HepG2 (cell line): Measurements from ENCODE around the gene NDUFS7. TPM values are rescaled to one million over a fixed set of nuclear protein-coding genes. Genes with fewer than 3 reads are reported as not detected.

Source experiments
- CBX5 ChIP-seq: sonication (generic); formaldehyde crosslinking; IDR thresholded peaks from 2 replicates; pipeline ENCODE4 v1.4.0; 2020; ENCODE audit warnings: missing genetic modification reagents, borderline replicate concordance
- GPN1 ChIP-seq: sonication (generic); formaldehyde crosslinking; IDR thresholded peaks from 2 replicates; pipeline ENCODE4 v1.5.1; 2020; ENCODE audit warnings: missing genetic modification reagents, borderline replicate concordance
- HHEX ChIP-seq: IDR thresholded peaks from 2 replicates; pipeline ENCODE4 v1.6.1; 2016; ENCODE audit warnings: control low read depth
- HMG20A ChIP-seq: IDR thresholded peaks from 2 replicates; pipeline ENCODE4 v1.6.1; 2016; ENCODE audit warnings: borderline replicate concordance
- HNF4A ChIP-seq: sonication (generic); formaldehyde crosslinking; IDR thresholded peaks from 2 replicates; pipeline ENCODE4 v1.4.0; 2020; ENCODE audit warnings: missing genetic modification reagents
- KDM6A ChIP-seq: IDR thresholded peaks from 2 replicates; pipeline ENCODE4 v1.6.1; 2016; ENCODE audit warnings: low read depth
- NR3C1 ChIP-seq: sonication (generic); formaldehyde crosslinking; IDR thresholded peaks from 2 replicates; pipeline ENCODE4 v1.4.0; 2020; ENCODE audit warnings: missing genetic modification reagents
- PBX3 ChIP-seq: sonication (generic); formaldehyde crosslinking; IDR thresholded peaks from 2 replicates; pipeline ENCODE4 v1.8.1; 2023; ENCODE audit warnings: missing genetic modification reagents, inconsistent platforms, borderline replicate concordance
- PCBP1 ChIP-seq: fragments of 200-400 bp; formaldehyde crosslinking; IDR thresholded peaks from 2 replicates; pipeline ENCODE4 v1.6.1; 2017; ENCODE audit warnings: mild to moderate bottlenecking, low read depth, low read length, borderline replicate concordance
- PTBP1 ChIP-seq: fragments of 200-400 bp; formaldehyde crosslinking; IDR thresholded peaks from 2 replicates; pipeline ENCODE4 v1.6.1; 2018; ENCODE audit warnings: low read length, low read depth; ENCODE audit not compliant: poor library complexity, severe bottlenecking
- TBP ChIP-seq: sonication (generic); formaldehyde crosslinking; IDR thresholded peaks from 2 replicates; pipeline ENCODE4 v1.5.0; 2020; ENCODE audit warnings: missing genetic modification reagents
- ZFP37 ChIP-seq: sonication (generic); formaldehyde crosslinking; IDR thresholded peaks from 2 replicates; pipeline ENCODE4 v1.4.0; 2020; ENCODE audit warnings: missing genetic modification reagents, borderline replicate concordance
- ZNF205 ChIP-seq: IDR thresholded peaks from 2 replicates; pipeline ENCODE4 v1.6.1; 2018; ENCODE audit warnings: missing biosample characterization, missing genetic modification reagents
- ZNF367 ChIP-seq: sonication (generic); formaldehyde crosslinking; IDR thresholded peaks from 2 replicates; pipeline ENCODE4 v1.4.0; 2020; ENCODE audit warnings: missing genetic modification reagents, borderline replicate concordance
- ZNF414 ChIP-seq: sonication (generic); formaldehyde crosslinking; IDR thresholded peaks from 2 replicates; pipeline ENCODE4 v1.5.0; 2020; ENCODE audit warnings: missing genetic modification reagents
- ZNF44 ChIP-seq: sonication (generic); formaldehyde crosslinking; IDR thresholded peaks from 2 replicates; pipeline ENCODE4 v1.5.1; 2020; ENCODE audit warnings: mild to moderate bottlenecking, missing genetic modification reagents
- polyA plus RNA-seq, 8 experiments: library from polyadenylated mRNA; depleted of rRNA in 3 of 8; stranded (reverse) in 7 of 8; unstranded in 1 of 8; fragments of >200 nt; fragmentation: Illumina TruSeq in 4 of 8; extraction: Trizol in 4 of 8; gene quantifications; 2 replicates each; pipeline versions ENCODE4 v1.2.1 to v1.2.3, GENCODE V29; 2011 to 2016; ENCODE audit warnings: low read depth in 4 of 8, missing spikeins in 1 of 8, mixed read lengths in 1 of 8; ENCODE audit not compliant: insufficient read depth in 1 of 8
- total RNA-seq, 5 experiments: library from RNA; depleted of rRNA; stranded (reverse); fragments of >200 nt; fragmentation: Illumina TruSeq; extraction: Trizol; gene quantifications; 2 replicates each; pipeline ENCODE4 v1.2.3, GENCODE V29; 2016; ENCODE audit warnings: low read depth in 1 of 5
- TF ChIP-seq, protein P1 (sequence below): sonication (generic); formaldehyde crosslinking; IDR thresholded peaks from 2 replicates; pipeline ENCODE4; 2020; ENCODE audit warnings: missing genetic modification reagents, mild to moderate bottlenecking, borderline replicate concordance
- TF ChIP-seq, protein P2 (sequence below): sonication (generic); formaldehyde crosslinking; IDR thresholded peaks from 2 replicates; pipeline ENCODE4 v1.8.0; 2022; ENCODE audit warnings: missing genetic modification reagents, low read depth, mild to moderate bottlenecking, borderline replicate concordance
- TF ChIP-seq, protein P3 (sequence below): sonication (generic); formaldehyde crosslinking; IDR thresholded peaks from 2 replicates; pipeline ENCODE4 v1.8.0; 2022; ENCODE audit warnings: missing genetic modification reagents, mild to moderate bottlenecking, moderate library complexity, borderline replicate concordance
- TF ChIP-seq, protein P4 (sequence below): sonication (generic); formaldehyde crosslinking; IDR thresholded peaks from 2 replicates; pipeline ENCODE4 v1.4.0; 2020; ENCODE audit warnings: missing genetic modification reagents

NDUFS7 gene
- total and polyA plus RNA-seq, 2 of the 13 experiments (the other 11 are each of a cell fraction or from before 2014, with no cell fraction given): 34.3 to 66.9 TPM

GRCh38 chr19:1400281-1401137, 16.8 kb downstream of the NDUFS7 start (continued):
- TF ChIP-seq NR3C1 (CRISPR knock-in tag) (no peak), PTBP1 (peak; percentile 77), HHEX (CRISPR knock-in tag) (peak; percentile 14; the same call in 1 of the 2 replicates), GPN1 (CRISPR knock-in tag) (no peak), ZNF44 (no peak; the same call in 1 of the 2 replicates), ZFP37 (no peak), HMG20A (CRISPR knock-in tag) (peak; percentile 23; the same call in 1 of the 2 replicates), TBP (CRISPR knock-in tag) (no peak), ZNF205 (CRISPR knock-in tag) (peak; percentile 34; the same call in 1 of the 2 replicates), HNF4A (CRISPR knock-in tag) (peak; percentile 98), PCBP1 (peak; percentile 88), PBX3 (CRISPR knock-in tag) (no peak), ZNF367 (CRISPR knock-in tag) (no peak), CBX5 (CRISPR knock-in tag) (peak; percentile 18; the same call in 1 of the 2 replicates), ZNF414 (no peak), KDM6A (CRISPR knock-in tag) (peak; percentile 87)
- TF ChIP-seq, protein P1, sequence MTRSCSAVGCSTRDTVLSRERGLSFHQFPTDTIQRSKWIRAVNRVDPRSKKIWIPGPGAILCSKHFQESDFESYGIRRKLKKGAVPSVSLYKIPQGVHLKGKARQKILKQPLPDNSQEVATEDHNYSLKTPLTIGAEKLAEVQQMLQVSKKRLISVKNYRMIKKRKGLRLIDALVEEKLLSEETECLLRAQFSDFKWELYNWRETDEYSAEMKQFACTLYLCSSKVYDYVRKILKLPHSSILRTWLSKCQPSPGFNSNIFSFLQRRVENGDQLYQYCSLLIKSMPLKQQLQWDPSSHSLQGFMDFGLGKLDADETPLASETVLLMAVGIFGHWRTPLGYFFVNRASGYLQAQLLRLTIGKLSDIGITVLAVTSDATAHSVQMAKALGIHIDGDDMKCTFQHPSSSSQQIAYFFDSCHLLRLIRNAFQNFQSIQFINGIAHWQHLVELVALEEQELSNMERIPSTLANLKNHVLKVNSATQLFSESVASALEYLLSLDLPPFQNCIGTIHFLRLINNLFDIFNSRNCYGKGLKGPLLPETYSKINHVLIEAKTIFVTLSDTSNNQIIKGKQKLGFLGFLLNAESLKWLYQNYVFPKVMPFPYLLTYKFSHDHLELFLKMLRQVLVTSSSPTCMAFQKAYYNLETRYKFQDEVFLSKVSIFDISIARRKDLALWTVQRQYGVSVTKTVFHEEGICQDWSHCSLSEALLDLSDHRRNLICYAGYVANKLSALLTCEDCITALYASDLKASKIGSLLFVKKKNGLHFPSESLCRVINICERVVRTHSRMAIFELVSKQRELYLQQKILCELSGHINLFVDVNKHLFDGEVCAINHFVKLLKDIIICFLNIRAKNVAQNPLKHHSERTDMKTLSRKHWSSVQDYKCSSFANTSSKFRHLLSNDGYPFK (CRISPR knock-in tag): no peak
- TF ChIP-seq, protein P2, sequence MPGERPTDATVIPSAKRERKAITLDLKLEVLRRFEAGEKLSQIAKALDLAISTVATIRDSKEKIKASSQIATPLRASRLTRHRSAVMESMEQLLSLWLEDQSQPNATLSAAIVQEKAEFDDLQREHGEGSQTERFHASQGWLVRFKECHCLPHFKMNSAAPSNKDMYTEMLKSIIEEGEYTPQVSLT: no peak
- TF ChIP-seq, protein P3, sequence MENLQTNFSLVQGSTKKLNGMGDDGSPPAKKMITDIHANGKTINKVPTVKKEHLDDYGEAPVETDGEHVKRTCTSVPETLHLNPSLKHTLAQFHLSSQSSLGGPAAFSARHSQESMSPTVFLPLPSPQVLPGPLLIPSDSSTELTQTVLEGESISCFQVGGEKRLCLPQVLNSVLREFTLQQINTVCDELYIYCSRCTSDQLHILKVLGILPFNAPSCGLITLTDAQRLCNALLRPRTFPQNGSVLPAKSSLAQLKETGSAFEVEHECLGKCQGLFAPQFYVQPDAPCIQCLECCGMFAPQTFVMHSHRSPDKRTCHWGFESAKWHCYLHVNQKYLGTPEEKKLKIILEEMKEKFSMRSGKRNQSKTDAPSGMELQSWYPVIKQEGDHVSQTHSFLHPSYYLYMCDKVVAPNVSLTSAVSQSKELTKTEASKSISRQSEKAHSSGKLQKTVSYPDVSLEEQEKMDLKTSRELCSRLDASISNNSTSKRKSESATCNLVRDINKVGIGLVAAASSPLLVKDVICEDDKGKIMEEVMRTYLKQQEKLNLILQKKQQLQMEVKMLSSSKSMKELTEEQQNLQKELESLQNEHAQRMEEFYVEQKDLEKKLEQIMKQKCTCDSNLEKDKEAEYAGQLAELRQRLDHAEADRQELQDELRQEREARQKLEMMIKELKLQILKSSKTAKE (CRISPR knock-in tag): no peak
- TF ChIP-seq, protein P4, sequence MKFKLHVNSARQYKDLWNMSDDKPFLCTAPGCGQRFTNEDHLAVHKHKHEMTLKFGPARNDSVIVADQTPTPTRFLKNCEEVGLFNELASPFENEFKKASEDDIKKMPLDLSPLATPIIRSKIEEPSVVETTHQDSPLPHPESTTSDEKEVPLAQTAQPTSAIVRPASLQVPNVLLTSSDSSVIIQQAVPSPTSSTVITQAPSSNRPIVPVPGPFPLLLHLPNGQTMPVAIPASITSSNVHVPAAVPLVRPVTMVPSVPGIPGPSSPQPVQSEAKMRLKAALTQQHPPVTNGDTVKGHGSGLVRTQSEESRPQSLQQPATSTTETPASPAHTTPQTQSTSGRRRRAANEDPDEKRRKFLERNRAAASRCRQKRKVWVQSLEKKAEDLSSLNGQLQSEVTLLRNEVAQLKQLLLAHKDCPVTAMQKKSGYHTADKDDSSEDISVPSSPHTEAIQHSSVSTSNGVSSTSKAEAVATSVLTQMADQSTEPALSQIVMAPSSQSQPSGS (CRISPR knock-in tag): no peak; the same call in 1 of the 2 replicates
